PFSK-1 (cell line): ENCODE data around the gene MEG3.

Experiments
- FOXP2 ChIP-seq: optimal IDR thresholded peaks from 2 replicates; pipeline ENCODE3; 2011; ENCODE audit warnings: borderline replicate concordance, control low read depth, inconsistent platforms; ENCODE audit not compliant: insufficient read depth; ENCODE audit errors: extremely low read length, extremely low read depth
- POLR2AphosphoS5 ChIP-seq: IDR thresholded peaks from 2 replicates; pipeline ENCODE4 v1.6.1; 2012; ENCODE audit warnings: low read depth, mild to moderate bottlenecking, control low read depth, low read length, moderate library complexity
- REST ChIP-seq, 2 experiments: IDR thresholded peaks; 2 replicates each; pipeline versions ENCODE4 v1.6.1 to v1.8.0; 2011 to 2012; ENCODE audit warnings: low read depth in 2 of 2, low read length in 2 of 2, control low read depth in 1 of 2, inconsistent platforms in 1 of 2, mild to moderate bottlenecking in 1 of 2, moderate library complexity in 1 of 2; ENCODE audit not compliant: insufficient read depth in 1 of 2
- SIN3A ChIP-seq: IDR thresholded peaks from 2 replicates; pipeline ENCODE4 v1.6.1; 2012; ENCODE audit warnings: mild to moderate bottlenecking, low read length, moderate library complexity, borderline replicate concordance; ENCODE audit not compliant: insufficient read depth
- TAF1 ChIP-seq: IDR thresholded peaks from 2 replicates; pipeline ENCODE4 v1.6.1; 2012; ENCODE audit warnings: low read length, control low read depth, borderline replicate concordance; ENCODE audit not compliant: insufficient read depth

- TF ChIP-seq POLR2AphosphoS5: no peak
- TF ChIP-seq TAF1: no peak
- TF ChIP-seq SIN3A: no peak
- TF ChIP-seq FOXP2: no peak
- no peak for TF ChIP-seq REST (IDR thresholded peaks at IDR 0.05; ENCODE audit: insufficient read depth in 1 of 2, low read depth in 2 of 2, low read length in 2 of 2)
Observed at GRCh38 chr14:100844421-100844820, 18.5 kb downstream of the MEG3 start.
